PC-9 (cell line): ENCODE data around the gene ERN1. TPM values are rescaled to one million over a fixed set of nuclear protein-coding genes. Genes with fewer than 3 reads are reported as not detected.
A peak's percentile ranks its signal among the peaks of the same experiment; 100 is the strongest.

Experiments used
- BruUV-seq: library from RNA; stranded (reverse); fragments of 400-500 nt; replicated peaks from 2 replicates; lab custom pipeline; 2021; lab: Mats Ljungman, UMichigan
- CTCF ChIA-PET: fragments of 300-600 bp; sonication (Branson Sonifier 250); formaldehyde crosslinking; loops from one replicate; lab custom pipeline; 2022; ENCODE audit warnings: antibody characterized with exemption; lab: Charles Lee
- POLR2A ChIA-PET: fragments of 300-600 bp; sonication (Branson Sonifier 250); formaldehyde crosslinking; loops from one replicate; lab custom pipeline; 2022; ENCODE audit warnings: antibody characterized with exemption; ENCODE audit not compliant: unreplicated experiment; lab: Charles Lee
- DNase-seq, 2 experiments: peaks; one replicate each; pipeline versions ENCODE4 v3.0.0 to v3.0.0-alpha.2; 2015 to 2022; ENCODE audit warnings: mixed read lengths in 1 of 2
- H2AFZ ChIP-seq: fragments of 200-600 bp; sonication (generic); 2 replicates; pipeline ENCODE4 v1.8.1; 2017; ENCODE audit warnings: antibody characterized with exemption
- H3F3A ChIP-seq: fragments of 200-600 bp; sonication (generic); 2 replicates; pipeline ENCODE4 v1.8.1; 2017; ENCODE audit warnings: antibody characterized with exemption, mild to moderate bottlenecking, low read depth; ENCODE audit not compliant: insufficient read depth
- H3K27ac ChIP-seq: fragments of 200-600 bp; sonication (generic); 2 replicates; pipeline ENCODE4 v1.6.1; 2016; ENCODE audit warnings: mixed run types
- H3K27me3 ChIP-seq: fragments of 200-600 bp; sonication (generic); 2 replicates; pipeline ENCODE4 v1.6.1; 2016; ENCODE audit warnings: low read depth, mixed run types; ENCODE audit not compliant: insufficient read depth
- H3K36me3 ChIP-seq: fragments of 200-600 bp; sonication (generic); 2 replicates; pipeline ENCODE4 v1.6.1; 2016; ENCODE audit warnings: low read depth, mixed run types
- H3K4me1 ChIP-seq: fragments of 200-600 bp; sonication (generic); replicated peaks from 2 replicates; pipeline ENCODE4 v1.6.1; 2016; ENCODE audit warnings: mixed run types; ENCODE audit not compliant: insufficient read depth
- H3K4me2 ChIP-seq: fragments of 200-600 bp; sonication (generic); 2 replicates; pipeline ENCODE4 v1.6.1; 2017; ENCODE audit warnings: mixed run types
- H3K4me3 ChIP-seq: fragments of 200-600 bp; sonication (generic); 2 replicates; pipeline ENCODE4 v1.6.1; 2016; ENCODE audit warnings: mixed run types
- H3K79me2 ChIP-seq: fragments of 200-600 bp; sonication (generic); 2 replicates; pipeline ENCODE4 v1.6.1; 2017; ENCODE audit warnings: low read depth, mixed run types
- H3K9me2 ChIP-seq: fragments of 200-600 bp; sonication (generic); 2 replicates; pipeline ENCODE4 v1.8.1; 2017; ENCODE audit warnings: mild to moderate bottlenecking; ENCODE audit not compliant: insufficient read depth
- H3K9me3 ChIP-seq: fragments of 200-600 bp; sonication (generic); 2 replicates; pipeline ENCODE4 v1.8.1; 2016; ENCODE audit warnings: low read depth; ENCODE audit not compliant: insufficient read depth
- H4K20me1 ChIP-seq: fragments of 200-600 bp; sonication (generic); 2 replicates; pipeline ENCODE4 v1.8.1; 2017; ENCODE audit not compliant: insufficient read depth
- CTCF ChIP-seq: fragments of 200-600 bp; sonication (generic); conservative IDR thresholded peaks from 2 replicates; pipeline ENCODE4 v1.6.1; 2017; ENCODE audit warnings: mixed run types, antibody characterized with exemption, mild to moderate bottlenecking, moderate library complexity
- EZH2 ChIP-seq: fragments of 200-600 bp; sonication (generic); IDR thresholded peaks from 2 replicates; pipeline ENCODE4 v1.8.0; 2017; ENCODE audit warnings: antibody characterized with exemption, low read depth
- intact Hi-C: fragments of 100-400 bp; cut with micrococcal nuclease; formaldehyde crosslinking; loops from one replicate; pipeline ENCODE4 v1.10.0; 2022; ENCODE audit not compliant: unreplicated experiment
- total RNA-seq: library from RNA; stranded (reverse); gene quantifications from 2 replicates; pipeline ENCODE4 v1.2.3, GENCODE V29; 2021

ERN1 gene
- total RNA-seq, 1 experiment from 2014 or later, result 9.2 TPM

GRCh38 chr17:64060331-64060730 lies 69.6 kb downstream of the ERN1 start:
- no peaks in the 10 kb centered on the region for H4K20me1 ChIP-seq
- peaks cover 63% of the 10 kb centered on the region for H3K4me1 ChIP-seq
- no peaks in the 10 kb centered on the region for H3K27me3 ChIP-seq
- CTCF ChIA-PET, result no interaction called here
- H3K9me2 ChIP-seq, result no peaks in the 10 kb centered on the region
- no peak overlapping the region for H3K4me3 ChIP-seq
- BruUV-seq, result no TSS peak
- peaks cover 56% of the 10 kb centered on the region for H3F3A ChIP-seq
- peaks cover 13% of the 10 kb centered on the region for H3K36me3 ChIP-seq
- no peak for DNase-seq
- POLR2A ChIA-PET, result interaction anchor here (0.6 kb wide), 2 partner anchors 413 to 414 kb away, joined by 3 to 6 read pairs; no protein-coding TSS in a partner anchor
- H3K27ac ChIP-seq, result no peak overlapping the region
- intact Hi-C loops, result no loop called here
- TF ChIP-seq EZH2, result no peak
- TF ChIP-seq CTCF, result no peak
- no peak overlapping the region for H3K4me2 ChIP-seq
- no peaks in the 10 kb centered on the region for H3K9me3 ChIP-seq
- no peaks in the 10 kb centered on the region for H3K79me2 ChIP-seq
- H2AFZ ChIP-seq, result no peak overlapping the region

GRCh38 chr17:64059756-64060155 lies 70.2 kb downstream of the ERN1 start:
- intact Hi-C loops, result no loop called here
- no peak for TF ChIP-seq EZH2
- no peak overlapping the region for H3K27ac ChIP-seq

GRCh38 chr17:64058621-64059020 lies 71.3 kb downstream of the ERN1 start:
- Histone ChIP-seq H3K36me3 (peaks cover 28% of the 10 kb centered on the region), H3K27me3 (no peaks in the 10 kb centered on the region), H3K4me1 (peaks cover 64% of the 10 kb centered on the region), H3K4me3 (no peak overlapping the region), H3K9me3 (no peaks in the 10 kb centered on the region), H4K20me1 (no peaks in the 10 kb centered on the region), H3K27ac (peak overlapping the region; percentile 84), H3K9me2 (no peaks in the 10 kb centered on the region), H3K4me2 (peak overlapping the region; percentile 68), H2AFZ (no peak overlapping the region), H3K79me2 (no peaks in the 10 kb centered on the region), H3F3A (peaks cover 56% of the 10 kb centered on the region)
- TF ChIP-seq EZH2 (no peak), CTCF (no peak)
- intact Hi-C loops, result no loop called here
- no peak for DNase-seq
- BruUV-seq, result no TSS peak
- CTCF ChIA-PET, result interaction anchor here (0.6 kb wide), 1 partner anchor 549 kb away, joined by 6 read pairs; no protein-coding TSS in a partner anchor
- POLR2A ChIA-PET, result no interaction called here

More at GRCh38 chr17:64059756-64060155, 70.2 kb downstream of the ERN1 start:
- ChIA-PET POLR2A (interaction anchor here (0.6 kb wide), 1 partner anchor 413 kb away, joined by 3 read pairs; no protein-coding TSS in a partner anchor), CTCF (no interaction called here)
- no peaks in the 10 kb centered on the region for H3K9me3 ChIP-seq
- no peaks in the 10 kb centered on the region for H3K79me2 ChIP-seq
- peaks cover 56% of the 10 kb centered on the region for H3F3A ChIP-seq
- H3K4me2 ChIP-seq, result no peak overlapping the region
- H3K4me3 ChIP-seq, result no peak overlapping the region
- no peaks in the 10 kb centered on the region for H3K9me2 ChIP-seq
- H3K4me1 ChIP-seq, result peaks cover 64% of the 10 kb centered on the region
- no peaks in the 10 kb centered on the region for H4K20me1 ChIP-seq
- no peak for DNase-seq
- H3K27me3 ChIP-seq, result no peaks in the 10 kb centered on the region
- peaks cover 19% of the 10 kb centered on the region for H3K36me3 ChIP-seq
- no TSS peak for BruUV-seq
- no peak overlapping the region for H2AFZ ChIP-seq
